HL-60 (cell line): ENCODE results near the gene PRR18.

Source experiments
- CTCF ChIP-seq: IDR thresholded peaks from one replicate; pipeline ENCODE4 v1.5.1; 2011; ENCODE audit warnings: low read length, control low read depth, inconsistent platforms; ENCODE audit not compliant: insufficient read depth
- GABPA ChIP-seq: IDR thresholded peaks from 2 replicates; pipeline ENCODE4 v1.6.1; 2012; ENCODE audit warnings: low read depth
- SPI1 ChIP-seq: IDR thresholded peaks from 2 replicates; pipeline ENCODE4 v1.6.1; 2012; ENCODE audit warnings: low read depth, mild to moderate bottlenecking, borderline replicate concordance

GRCh38 chr6:166325383-166326042, 17.3 kb upstream of the PRR18 start:
- TF ChIP-seq CTCF (no peak), GABPA (no peak), SPI1 (no peak)
